Islet precursor cell (in vitro differentiated cells): ENCODE data around the gene TP53TG3C.
"Not testable (repeated sequence)": the region's sequence is repeated elsewhere in the genome, so short reads cannot be mapped to it uniquely, and the experiment has no call there.

Experiments
- DNase-seq: peaks from one replicate; pipeline ENCODE4 v3.0.0-alpha.2; 2018

TP53TG3C gene, protein sequence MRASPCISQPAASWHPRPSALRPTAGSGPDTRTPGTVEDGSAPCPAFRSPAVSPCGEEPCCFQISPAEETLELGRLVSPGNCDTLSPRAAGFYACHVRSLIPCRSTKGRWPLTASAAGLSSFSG

GRCh38 chr16:33193926-33194325 lies at the start of gene TP53TG3C:
Gene TP53TG3C, plus strand, starts transcription at chr16:33194226. Its CDS starts 68 bp downstream, at chr16:33194294.
- DNase-seq, result not testable (repeated sequence)
